Kidney (tissue), 14 donors: Measurements from ENCODE around the gene TMED4. TPM values are rescaled to one million over a fixed set of nuclear protein-coding genes. Genes with fewer than 3 reads are reported as not detected.

ENCODE experiments used
- DNase-seq, 5 donors: peaks; one replicate each; pipeline ENCODE4 v3.0.0-alpha.2; 2013 to 2020
- FAIRE-seq: peaks from 2 replicates; lab custom pipeline; 2012; peaks lifted over from hg19 to GRCh38; lab: Jason Lieb, UNC
- H3K27ac ChIP-seq, 2 donors: one replicate each; pipeline ENCODE4 v1.7.0; 2013; ENCODE audit warnings: low read depth in 2 of 2, low read length in 2 of 2, inconsistent platforms in 1 of 2
- H3K27me3 ChIP-seq: one replicate; pipeline ENCODE4 v1.7.1; 2013; ENCODE audit warnings: low read length, inconsistent platforms; ENCODE audit not compliant: control insufficient read depth, insufficient read depth
- H3K36me3 ChIP-seq, 3 donors: one replicate each; pipeline versions ENCODE4 v1.7.0 to v1.7.1; 2013; ENCODE audit warnings: low read length in 3 of 3, control low read depth in 1 of 3, inconsistent platforms in 1 of 3; ENCODE audit not compliant: insufficient read depth in 3 of 3, control insufficient read depth in 2 of 3
- H3K4me1 ChIP-seq, 3 donors: one replicate each; pipeline versions ENCODE4 v1.7.0 to v1.7.1; 2013; ENCODE audit warnings: low read length in 3 of 3, inconsistent platforms in 1 of 3, low read depth in 1 of 3; ENCODE audit not compliant: control insufficient read depth in 2 of 3, insufficient read depth in 2 of 3
- H3K4me3 ChIP-seq, 3 donors: one replicate each; pipeline versions ENCODE4 v1.7.0 to v1.8.1; 2013; ENCODE audit warnings: low read length in 3 of 3, control low read depth in 1 of 3, inconsistent platforms in 1 of 3
- H3K9ac ChIP-seq, 3 donors: one replicate each; pipeline versions ENCODE4 v1.7.0 to v1.7.1; 2013; ENCODE audit warnings: low read length in 3 of 3, control low read depth in 1 of 3, inconsistent platforms in 1 of 3
- H3K9me3 ChIP-seq, 3 donors: one replicate each; pipeline versions ENCODE4 v1.7.0 to v1.7.1; 2013; ENCODE audit warnings: low read length in 3 of 3, control low read depth in 1 of 3, inconsistent platforms in 1 of 3; ENCODE audit not compliant: control insufficient read depth in 2 of 3, insufficient read depth in 1 of 3
- intact Hi-C: fragments of 100-400 bp; cut with DNase I; formaldehyde crosslinking; loops from one replicate; pipeline ENCODE4 v1.11.1; 2022
- polyA plus RNA-seq: library from polyadenylated mRNA; stranded (reverse); fragments of 350-450 nt; fragmentation: Illumina TruSeq; extraction: RNeasy Lipid Tissue Mini Kit (QIAGEN cat#74804); gene quantifications from one replicate; pipeline ENCODE4 v1.2.3, GENCODE V29; 2014; ENCODE audit warnings: low read depth, low replicate concordance; ENCODE audit not compliant: insufficient read depth
- total RNA-seq: library from RNA; stranded (reverse); fragmentation: NEBNext Ultra II Directional; extraction: Animal tissue kit (Norgen Biotek cat#: 25700); gene quantifications from one replicate; pipeline ENCODE4 v1.2.1, GENCODE V29; 2021
- TF ChIP-seq, protein P1 (sequence below): IDR thresholded peaks from 3 replicates; pipeline ENCODE4 v1.5.1; 2012; ENCODE audit warnings: mild to moderate bottlenecking, moderate library complexity, borderline replicate concordance; ENCODE audit not compliant: insufficient read depth; ENCODE audit errors: extremely low read depth
- donor health status: control.
- donor health status: control.
- donor health status: control.
- donor health status: control.
- donor health status: control.
- donor health status: DM: yes; HTN: yes; CAD: no.
- donor health status: Normal renal cell carcinoma (clear cell type).

The TMED4 gene
- total and polyA plus RNA-seq, 2 donors from 2014 or later = 105 to 138 TPM

DNA sequence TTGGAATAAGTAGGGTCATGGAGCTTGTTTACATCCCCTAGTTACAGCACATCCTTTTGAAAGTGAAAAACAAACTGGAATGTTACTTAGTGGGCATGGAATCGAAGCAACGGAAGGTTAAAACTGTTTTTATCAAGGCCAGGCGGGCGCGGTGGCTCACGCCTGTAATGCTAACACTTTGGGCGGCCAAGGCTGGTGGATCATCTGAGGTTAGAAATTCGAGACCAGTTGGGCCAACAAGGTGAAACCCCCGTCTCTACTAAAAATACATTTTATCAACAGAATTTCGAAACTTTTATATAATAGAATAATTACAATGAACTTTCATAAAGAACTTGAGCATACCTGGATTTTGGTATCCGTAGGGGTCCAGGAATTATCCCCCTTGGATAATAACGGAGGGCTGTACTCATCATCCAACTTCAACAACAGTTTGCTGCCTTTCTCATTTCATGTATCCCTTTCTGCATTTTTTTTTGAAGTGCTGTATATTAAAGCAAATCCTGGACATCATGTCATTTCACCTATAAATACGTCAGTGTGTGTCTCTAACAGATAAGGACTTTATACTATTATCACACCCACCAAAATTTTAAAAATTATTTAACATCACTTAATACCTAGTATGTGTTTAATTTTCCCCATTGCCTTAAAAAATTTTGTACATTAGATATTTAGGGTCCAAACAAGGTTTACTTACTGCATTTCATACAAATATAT lies 1.3 kb upstream of the TMED4 start:
- peak overlapping the region in 1 of 3 donors; percentile 99 for H3K9ac ChIP-seq
- FAIRE-seq = no peak
- intact Hi-C loops = loop anchor here (10.0 kb wide), 2 partner anchors 261 to 551 kb away; partner anchors contain the start of gene H2AZ2

DNA sequence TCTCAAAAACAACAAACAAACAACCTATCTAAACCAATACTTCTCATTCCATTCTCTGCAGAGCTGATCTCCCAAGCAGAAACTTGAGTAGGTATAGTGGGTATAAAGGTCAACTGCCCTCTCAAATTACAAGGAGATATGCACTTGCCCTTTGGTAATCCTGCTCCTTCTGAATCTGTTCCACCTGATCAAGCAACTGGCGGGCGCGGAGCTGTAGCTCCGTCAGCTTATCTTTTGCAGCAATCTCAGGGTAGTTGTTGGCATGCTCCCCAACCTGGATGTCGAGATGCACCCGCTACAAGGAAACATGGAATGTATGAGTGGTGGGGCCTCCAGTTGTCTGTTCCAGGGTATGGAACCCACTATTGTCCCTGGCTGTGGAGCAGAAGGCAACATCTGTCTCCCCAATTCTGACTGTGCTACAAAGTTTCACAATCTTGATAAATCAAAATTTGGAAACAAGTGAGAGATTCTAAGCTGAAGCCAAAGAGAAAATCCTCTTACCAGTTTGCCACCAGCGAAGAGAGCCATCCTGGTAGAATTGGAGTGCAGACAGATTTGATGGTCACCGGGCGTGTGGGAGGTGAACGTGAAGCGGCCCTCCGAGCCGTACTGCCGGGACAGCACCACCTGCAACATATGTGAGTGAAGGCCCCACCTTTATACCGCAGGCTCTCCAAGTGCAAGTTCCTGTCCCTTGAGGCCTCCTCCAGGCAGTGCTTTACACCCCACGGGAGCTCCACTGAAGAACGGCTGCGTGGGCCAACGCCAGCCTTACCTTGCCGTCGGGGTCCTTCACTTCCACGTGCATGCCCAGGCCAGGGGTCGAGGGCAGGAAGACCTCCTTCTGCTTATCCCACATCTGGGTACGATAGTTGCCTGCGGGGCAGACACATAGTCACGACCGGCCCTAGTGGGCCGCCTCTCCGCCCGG lies 819 bp downstream of the TMED4 start:
- Histone ChIP-seq H3K9me3 (no peaks in the 10 kb centered on the region), H3K36me3 (peaks cover 6 to 21% (median 13%) of the 10 kb centered on the region in 3 donors), H3K4me1 (peaks cover 4 to 14% (median 9%) of the 10 kb centered on the region in 3 donors), H3K9ac (peak overlapping the region; percentile 74 to 95 (median 92)), H3K27ac (peak overlapping the region; percentile 93 to 100), H3K27me3 (no peaks in the 10 kb centered on the region), H3K4me3 (peak overlapping the region; percentile 92 to 93 (median 93))
- FAIRE-seq (no peak), DNase-seq (peak; percentile 29 to 86 (median 48))
- intact Hi-C loops = loop anchor here (10.0 kb wide), 2 partner anchors 264 to 554 kb away; partner anchors contain the start of gene H2AZ2
- TF ChIP-seq, protein P1, sequence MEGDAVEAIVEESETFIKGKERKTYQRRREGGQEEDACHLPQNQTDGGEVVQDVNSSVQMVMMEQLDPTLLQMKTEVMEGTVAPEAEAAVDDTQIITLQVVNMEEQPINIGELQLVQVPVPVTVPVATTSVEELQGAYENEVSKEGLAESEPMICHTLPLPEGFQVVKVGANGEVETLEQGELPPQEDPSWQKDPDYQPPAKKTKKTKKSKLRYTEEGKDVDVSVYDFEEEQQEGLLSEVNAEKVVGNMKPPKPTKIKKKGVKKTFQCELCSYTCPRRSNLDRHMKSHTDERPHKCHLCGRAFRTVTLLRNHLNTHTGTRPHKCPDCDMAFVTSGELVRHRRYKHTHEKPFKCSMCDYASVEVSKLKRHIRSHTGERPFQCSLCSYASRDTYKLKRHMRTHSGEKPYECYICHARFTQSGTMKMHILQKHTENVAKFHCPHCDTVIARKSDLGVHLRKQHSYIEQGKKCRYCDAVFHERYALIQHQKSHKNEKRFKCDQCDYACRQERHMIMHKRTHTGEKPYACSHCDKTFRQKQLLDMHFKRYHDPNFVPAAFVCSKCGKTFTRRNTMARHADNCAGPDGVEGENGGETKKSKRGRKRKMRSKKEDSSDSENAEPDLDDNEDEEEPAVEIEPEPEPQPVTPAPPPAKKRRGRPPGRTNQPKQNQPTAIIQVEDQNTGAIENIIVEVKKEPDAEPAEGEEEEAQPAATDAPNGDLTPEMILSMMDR = no peak

More for the DNA sequence above, 1.3 kb upstream of the TMED4 start:
- DNase-seq = peak in 1 of 5 donors; percentile 49
- Histone ChIP-seq H3K9me3 (no peaks in the 10 kb centered on the region), H3K27ac (peak overlapping the region; percentile 95 to 100), H3K36me3 (peaks cover 4 to 14% (median 10%) of the 10 kb centered on the region in 3 donors), H3K4me3 (peak overlapping the region; percentile 81 to 93 (median 92)), H3K4me1 (peaks cover 4 to 14% (median 9%) of the 10 kb centered on the region in 3 donors), H3K27me3 (no peaks in the 10 kb centered on the region)
- TF ChIP-seq, protein P1 = no peak

- H3K4me3 ChIP-seq = no peak overlapping the region
- intact Hi-C loops = no loop called here
- peaks cover 17 to 43% (median 27%) of the 10 kb centered on the region in 3 donors for H3K36me3 ChIP-seq
Measured at GRCh38 chr7:44576228-44576627, 5.8 kb downstream of the TMED4 start.

More at GRCh38 chr7:44576228-44576627, 5.8 kb downstream of the TMED4 start:
- Histone ChIP-seq H3K9me3 (no peaks in the 10 kb centered on the region), H3K4me1 (peaks cover 8 to 28% (median 27%) of the 10 kb centered on the region in 3 donors), H3K27me3 (no peaks in the 10 kb centered on the region), H3K27ac (no peak overlapping the region), H3K9ac (no peak overlapping the region)
- DNase-seq (no peak), FAIRE-seq (no peak)
- TF ChIP-seq, protein P1 = no peak
